Thoracic aorta (tissue), 2 donors: ENCODE results near the gene LINGO3. TPM values are rescaled to one million over a fixed set of nuclear protein-coding genes. Genes with fewer than 3 reads are reported as not detected.
A peak's percentile ranks its signal among the peaks of the same experiment; 100 is the strongest.

Experiments used
- ATAC-seq: fragments of 150-250 bp; one replicate; pipeline ENCODE4 v1.8.0; 2017; ENCODE audit warnings: low read depth; ENCODE audit not compliant: insufficient number of reproducible peaks, low FRiP score
- DNase-seq: peaks from one replicate; pipeline ENCODE4 v3.0.0-alpha.2; 2020; ENCODE audit warnings: low spot score
- H3K27ac ChIP-seq, 2 donors: fragments of 200-600 bp; sonication (generic); 1 replicate in 1 of 2; 2 replicates in 1 of 2; pipeline ENCODE4 v1.5.1; 2016; ENCODE audit warnings: mild to moderate bottlenecking in 2 of 2, moderate library complexity in 2 of 2
- H3K27me3 ChIP-seq: fragments of 200-600 bp; sonication (generic); replicated peaks from 2 replicates; pipeline ENCODE4 v1.6.0; 2016; ENCODE audit warnings: mild to moderate bottlenecking; ENCODE audit not compliant: insufficient read depth
- H3K36me3 ChIP-seq: fragments of 200-600 bp; sonication (generic); one replicate; pipeline ENCODE4 v1.5.1; 2016
- H3K4me1 ChIP-seq, 2 donors: fragments of 200-600 bp; sonication (generic); 1 replicate in 1 of 2; 2 replicates in 1 of 2; pipeline versions ENCODE4 v1.5.1 to v1.6.0; 2016; ENCODE audit warnings: low read depth in 2 of 2, mild to moderate bottlenecking in 1 of 2; ENCODE audit not compliant: control insufficient read depth in 1 of 2
- H3K4me3 ChIP-seq: fragments of 200-600 bp; sonication (generic); 2 replicates; pipeline ENCODE4 v1.5.1; 2016; ENCODE audit warnings: mild to moderate bottlenecking
- H3K9me3 ChIP-seq: fragments of 200-600 bp; sonication (generic); 2 replicates; pipeline ENCODE4 v1.5.1; 2016
- total RNA-seq, 2 donors: library from RNA; depleted of rRNA; stranded (reverse); fragments of >200 nt; gene quantifications; one replicate each; pipeline versions ENCODE4 v1.1.0 to v1.2.3, GENCODE V29; 2016
- TF ChIP-seq, protein P1 (sequence below): fragments of 200-600 bp; sonication (generic); IDR thresholded peaks from one replicate; pipeline ENCODE4 v1.5.1; 2019; ENCODE audit warnings: antibody characterized with exemption

Gene LINGO3
- total RNA-seq, 2 donors from 2014 or later: 0.27 TPM; not detected in 1

DNA sequence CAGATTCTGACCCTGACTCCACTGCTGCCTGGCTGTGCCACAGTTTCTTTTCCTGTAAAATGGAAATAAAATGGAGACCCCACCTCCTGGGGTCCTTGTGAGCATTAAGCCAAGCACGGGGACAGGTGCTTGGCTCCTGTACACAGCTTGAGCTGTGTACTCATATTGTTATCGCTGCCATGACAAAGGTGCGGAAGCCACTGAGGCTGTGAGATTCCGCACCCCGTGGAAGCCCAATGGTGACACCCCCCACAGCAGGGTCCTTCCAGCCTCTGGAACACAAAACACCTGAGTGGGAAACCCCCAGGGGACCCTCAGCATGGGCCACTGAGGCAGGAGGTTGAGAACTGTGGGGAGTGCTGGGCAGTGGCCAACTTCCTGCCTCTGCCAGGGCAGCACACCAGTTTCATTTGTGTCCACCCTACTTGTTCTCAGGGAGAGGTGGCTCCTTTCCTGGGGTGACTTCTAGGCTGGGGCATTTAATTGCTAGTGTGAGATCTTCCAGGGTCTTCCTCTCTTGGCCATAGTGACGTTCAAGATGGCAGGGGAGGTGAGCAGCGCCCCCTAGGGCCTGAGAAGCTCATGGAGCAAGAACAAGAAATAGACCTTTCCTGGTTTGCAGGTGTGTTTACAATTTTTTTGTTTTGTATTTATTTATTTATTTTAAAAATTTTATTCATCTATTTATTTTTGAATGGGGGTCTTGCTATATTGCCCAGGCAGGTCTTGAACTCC, 46.3 kb downstream of the LINGO3 start:
- ATAC-seq (no peak), DNase-seq (no peak)
- H3K27ac ChIP-seq: no peak overlapping the region
- peaks cover 3 to 7% of the 10 kb centered on the region in 2 donors for H3K4me1 ChIP-seq
- H3K4me3 ChIP-seq: no peak overlapping the region
- TF ChIP-seq, protein P1, sequence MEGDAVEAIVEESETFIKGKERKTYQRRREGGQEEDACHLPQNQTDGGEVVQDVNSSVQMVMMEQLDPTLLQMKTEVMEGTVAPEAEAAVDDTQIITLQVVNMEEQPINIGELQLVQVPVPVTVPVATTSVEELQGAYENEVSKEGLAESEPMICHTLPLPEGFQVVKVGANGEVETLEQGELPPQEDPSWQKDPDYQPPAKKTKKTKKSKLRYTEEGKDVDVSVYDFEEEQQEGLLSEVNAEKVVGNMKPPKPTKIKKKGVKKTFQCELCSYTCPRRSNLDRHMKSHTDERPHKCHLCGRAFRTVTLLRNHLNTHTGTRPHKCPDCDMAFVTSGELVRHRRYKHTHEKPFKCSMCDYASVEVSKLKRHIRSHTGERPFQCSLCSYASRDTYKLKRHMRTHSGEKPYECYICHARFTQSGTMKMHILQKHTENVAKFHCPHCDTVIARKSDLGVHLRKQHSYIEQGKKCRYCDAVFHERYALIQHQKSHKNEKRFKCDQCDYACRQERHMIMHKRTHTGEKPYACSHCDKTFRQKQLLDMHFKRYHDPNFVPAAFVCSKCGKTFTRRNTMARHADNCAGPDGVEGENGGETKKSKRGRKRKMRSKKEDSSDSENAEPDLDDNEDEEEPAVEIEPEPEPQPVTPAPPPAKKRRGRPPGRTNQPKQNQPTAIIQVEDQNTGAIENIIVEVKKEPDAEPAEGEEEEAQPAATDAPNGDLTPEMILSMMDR: peak; percentile 30
- H3K36me3 ChIP-seq: no peaks in the 10 kb centered on the region
- H3K27me3 ChIP-seq: no peaks in the 10 kb centered on the region
- H3K9me3 ChIP-seq: no peaks in the 10 kb centered on the region

GRCh38 chr19:2260341-2260805, 47.6 kb downstream of the LINGO3 start:
- TF ChIP-seq, protein P1: no peak
- H3K27ac ChIP-seq: no peak overlapping the region
- ATAC-seq (no peak), DNase-seq (no peak)
- no peaks in the 10 kb centered on the region for H3K36me3 ChIP-seq
- no peak overlapping the region for H3K4me3 ChIP-seq
- H3K9me3 ChIP-seq: no peaks in the 10 kb centered on the region
- H3K27me3 ChIP-seq: no peaks in the 10 kb centered on the region
- no peaks in the 10 kb centered on the region for H3K4me1 ChIP-seq

DNA sequence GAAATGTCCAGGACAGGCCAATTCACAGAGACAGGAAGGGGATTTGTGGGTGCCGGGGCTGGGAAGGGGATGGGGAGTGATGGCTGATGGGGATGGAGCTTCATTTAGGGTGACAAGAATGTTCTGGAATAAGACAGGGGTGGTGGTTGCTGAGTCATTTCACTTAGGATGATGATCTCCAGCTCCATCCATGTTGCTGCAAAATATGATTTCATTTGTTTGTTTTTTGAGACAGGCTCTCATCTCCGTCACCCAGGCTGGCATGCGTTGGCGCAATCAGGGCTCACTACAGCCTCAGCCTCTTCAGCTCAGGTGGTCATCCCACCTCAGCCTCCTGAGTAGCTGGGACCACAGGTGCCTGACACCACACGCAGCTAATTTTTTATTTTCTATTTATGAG, 48.6 kb downstream of the LINGO3 start:
- Histone ChIP-seq H3K4me3 (no peak overlapping the region), H3K36me3 (no peaks in the 10 kb centered on the region), H3K9me3 (no peaks in the 10 kb centered on the region), H3K27me3 (no peaks in the 10 kb centered on the region), H3K27ac (no peak overlapping the region), H3K4me1 (no peaks in the 10 kb centered on the region)
- TF ChIP-seq, protein P1: no peak
- DNase-seq (no peak), ATAC-seq (no peak)

Other genes starting within 250 kb of the LINGO3 start
- gene MOB3A, start 211.8 kb downstream of the LINGO3 start, total RNA-seq: 10 to 100 TPM; 37.8 to 50.9 TPM
- gene IZUMO4, start 211.2 kb downstream of the LINGO3 start, total RNA-seq: 1 to 10 TPM; 3.1 to 6.1 TPM
- 100 to 1,000 TPM in 1 of 2 donors, 10 to 100 TPM in 1; 81.4 to 116 TPM for gene AP3D1, start 156.6 kb downstream of the LINGO3 start, total RNA-seq
- gene DOT1L, start 144.2 kb downstream of the LINGO3 start, total RNA-seq: 10 to 100 TPM; 12.3 to 33.4 TPM
- gene PLEKHJ1, start 71.8 kb downstream of the LINGO3 start, total RNA-seq: 10 to 100 TPM; 26.3 to 46.2 TPM
- gene SF3A2, start 71.3 kb downstream of the LINGO3 start, total RNA-seq: 10 to 100 TPM; 23.8 to 43.7 TPM
- under 1 TPM; 0.92 to 0.95 TPM for gene AMH, start 58.8 kb downstream of the LINGO3 start, total RNA-seq
- gene JSRP1, start 51.7 kb downstream of the LINGO3 start, total RNA-seq: not detected
- gene PEAK3, start 26.0 kb downstream of the LINGO3 start, total RNA-seq: 1 to 10 TPM; 1.2 to 3.0 TPM
- gene LSM7, start 20.4 kb upstream of the LINGO3 start, total RNA-seq: 10 to 100 TPM; 35.5 to 38.8 TPM
- gene SPPL2B, start 20.5 kb upstream of the LINGO3 start, total RNA-seq: 10 to 100 TPM; 55.8 to 60.0 TPM
- gene TMPRSS9, start 52.1 kb upstream of the LINGO3 start, total RNA-seq: under 1 TPM; 0.42 to 0.54 TPM
- gene TIMM13, start 119.4 kb upstream of the LINGO3 start, total RNA-seq: 10 to 100 TPM; 19.4 to 23.4 TPM
- gene LMNB2, start 148.8 kb upstream of the LINGO3 start, total RNA-seq: 10 to 100 TPM; 23.6 to 43.3 TPM
- 100 to 1,000 TPM; 430 to 498 TPM for gene GADD45B, start 168.0 kb upstream of the LINGO3 start, total RNA-seq